ENCODE results near the gene LSAMP.

LSAMP gene

DNA sequence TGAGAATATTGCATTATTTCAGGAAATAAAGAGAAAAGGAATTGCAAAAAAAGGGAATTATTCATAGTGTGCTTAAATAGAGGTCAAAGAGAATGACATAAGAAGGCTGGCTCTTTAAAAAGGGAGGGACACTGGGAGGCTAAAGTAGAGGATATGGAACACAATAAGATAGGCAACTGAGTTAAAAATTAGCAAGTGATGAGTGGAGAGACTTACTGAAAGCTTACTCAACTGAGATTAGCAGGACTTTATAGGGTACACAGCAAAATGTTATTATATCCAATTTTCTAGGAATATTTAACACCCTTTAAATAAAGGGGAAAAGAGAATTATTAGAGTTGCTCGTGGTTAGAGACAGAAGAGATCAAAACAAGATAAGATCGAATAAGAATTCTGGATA is 375.2 kb downstream of the LSAMP start:
- H3K4me1 Mint-ChIP-seq: peaks cover 7% of the 10 kb centered on the region
- TF ChIP-seq, protein P1, sequence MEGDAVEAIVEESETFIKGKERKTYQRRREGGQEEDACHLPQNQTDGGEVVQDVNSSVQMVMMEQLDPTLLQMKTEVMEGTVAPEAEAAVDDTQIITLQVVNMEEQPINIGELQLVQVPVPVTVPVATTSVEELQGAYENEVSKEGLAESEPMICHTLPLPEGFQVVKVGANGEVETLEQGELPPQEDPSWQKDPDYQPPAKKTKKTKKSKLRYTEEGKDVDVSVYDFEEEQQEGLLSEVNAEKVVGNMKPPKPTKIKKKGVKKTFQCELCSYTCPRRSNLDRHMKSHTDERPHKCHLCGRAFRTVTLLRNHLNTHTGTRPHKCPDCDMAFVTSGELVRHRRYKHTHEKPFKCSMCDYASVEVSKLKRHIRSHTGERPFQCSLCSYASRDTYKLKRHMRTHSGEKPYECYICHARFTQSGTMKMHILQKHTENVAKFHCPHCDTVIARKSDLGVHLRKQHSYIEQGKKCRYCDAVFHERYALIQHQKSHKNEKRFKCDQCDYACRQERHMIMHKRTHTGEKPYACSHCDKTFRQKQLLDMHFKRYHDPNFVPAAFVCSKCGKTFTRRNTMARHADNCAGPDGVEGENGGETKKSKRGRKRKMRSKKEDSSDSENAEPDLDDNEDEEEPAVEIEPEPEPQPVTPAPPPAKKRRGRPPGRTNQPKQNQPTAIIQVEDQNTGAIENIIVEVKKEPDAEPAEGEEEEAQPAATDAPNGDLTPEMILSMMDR (IDR thresholded peaks at IDR 0.05): no peak
- no peaks in the 10 kb centered on the region for H3K9me3 Mint-ChIP-seq
- no peaks in the 10 kb centered on the region for H3K27me3 Mint-ChIP-seq (ENCODE audit: low read depth, poor library complexity)
- no peak overlapping the region for H3K27ac Mint-ChIP-seq
- DNase-seq: no peak
- no peaks in the 10 kb centered on the region for H3K36me3 Mint-ChIP-seq (ENCODE audit: low read depth)
- H3K4me3 Mint-ChIP-seq: no peak overlapping the region

- Mint-ChIP-seq H3K27me3 (ENCODE audit: low read depth, poor library complexity) (no peaks in the 10 kb centered on the region), H3K4me3 (no peak overlapping the region), H3K9me3 (no peaks in the 10 kb centered on the region), H3K4me1 (peaks cover 7% of the 10 kb centered on the region), H3K27ac (no peak overlapping the region), H3K36me3 (ENCODE audit: low read depth) (no peaks in the 10 kb centered on the region)
- DNase-seq: no peak
- TF ChIP-seq, protein P1 (IDR thresholded peaks at IDR 0.05): no peak
Observed at GRCh38 chr3:116069024-116069423, 376.3 kb downstream of the LSAMP start.

DNA sequence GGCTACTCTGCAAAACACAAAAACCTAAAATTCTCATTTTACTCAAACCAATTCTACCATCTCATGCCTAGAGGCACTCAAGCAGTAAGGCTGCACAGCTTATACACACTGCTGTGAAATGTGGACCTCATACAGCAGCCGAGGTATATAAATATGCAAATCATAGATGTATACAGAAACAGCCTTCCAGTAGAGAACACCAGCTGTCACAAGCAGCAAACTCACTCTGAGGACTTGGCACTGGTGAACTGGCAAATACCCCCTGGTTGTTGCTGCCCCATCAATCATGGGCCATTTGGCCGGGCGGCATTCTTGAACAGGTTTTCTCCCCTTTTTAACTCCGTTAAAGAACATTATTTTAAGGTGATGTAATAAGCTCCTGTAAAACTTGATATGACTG is 378.0 kb downstream of the LSAMP start:
- Mint-ChIP-seq H3K9me3 (no peaks in the 10 kb centered on the region), H3K36me3 (ENCODE audit: low read depth) (no peaks in the 10 kb centered on the region), H3K4me1 (peaks cover 7% of the 10 kb centered on the region), H3K4me3 (no peak overlapping the region), H3K27me3 (ENCODE audit: low read depth, poor library complexity) (no peaks in the 10 kb centered on the region), H3K27ac (no peak overlapping the region)
- TF ChIP-seq, protein P1 (IDR thresholded peaks at IDR 0.05): no peak
- no peak for DNase-seq

- H3K27ac Mint-ChIP-seq: no peak overlapping the region
- DNase-seq: no peak
- H3K36me3 Mint-ChIP-seq (ENCODE audit: low read depth): no peaks in the 10 kb centered on the region
- no peak overlapping the region for H3K4me3 Mint-ChIP-seq
- no peaks in the 10 kb centered on the region for H3K9me3 Mint-ChIP-seq
- TF ChIP-seq, protein P1 (IDR thresholded peaks at IDR 0.05): no peak
- H3K4me1 Mint-ChIP-seq: peaks cover 7% of the 10 kb centered on the region
- no peaks in the 10 kb centered on the region for H3K27me3 Mint-ChIP-seq (ENCODE audit: low read depth, poor library complexity)
Observed at GRCh38 chr3:116065501-116065900, 379.8 kb downstream of the LSAMP start.

GRCh38 chr3:116064646-116065045 is 380.6 kb downstream of the LSAMP start:
- Mint-ChIP-seq H3K4me1 (peaks cover 13% of the 10 kb centered on the region), H3K9me3 (no peaks in the 10 kb centered on the region), H3K4me3 (no peak overlapping the region), H3K27me3 (ENCODE audit: low read depth, poor library complexity) (peaks cover 1% of the 10 kb centered on the region), H3K36me3 (ENCODE audit: low read depth) (no peaks in the 10 kb centered on the region), H3K27ac (no peak overlapping the region)
- DNase-seq: no peak
- TF ChIP-seq, protein P1 (IDR thresholded peaks at IDR 0.05): no peak

DNA sequence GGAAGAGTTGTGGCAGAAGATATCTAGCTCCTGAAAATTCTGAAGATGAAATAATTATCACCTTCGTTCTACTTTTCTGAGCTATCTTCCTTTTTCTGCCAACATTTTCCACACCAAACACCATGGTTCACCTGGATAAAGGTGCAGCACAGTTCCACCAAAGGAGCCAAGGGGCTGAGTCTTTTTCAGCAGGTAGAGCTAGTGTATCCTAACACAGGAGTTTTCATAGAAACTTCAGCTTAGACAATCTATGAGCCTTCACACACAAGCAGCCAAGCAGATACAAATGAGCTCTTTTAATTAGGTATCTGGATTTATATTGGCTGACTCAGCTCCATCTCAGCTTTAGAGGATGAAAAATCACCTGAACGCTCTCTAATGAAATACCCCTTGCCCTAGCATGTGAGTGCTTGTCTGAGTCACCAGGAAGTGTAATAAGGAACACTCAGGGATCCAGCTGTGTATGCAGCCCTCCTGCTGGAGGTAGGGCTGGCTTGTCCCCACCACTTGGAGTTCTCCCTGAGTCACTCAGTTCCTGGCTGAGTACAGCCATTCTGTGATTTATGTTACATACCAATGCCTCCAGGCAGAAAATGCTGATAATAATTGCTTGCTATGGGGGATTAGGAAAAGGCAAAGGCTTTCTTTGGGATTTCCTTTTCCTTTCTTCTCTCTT is 385.7 kb downstream of the LSAMP start:
- Mint-ChIP-seq H3K27me3 (ENCODE audit: low read depth, poor library complexity) (peaks cover 5% of the 10 kb centered on the region), H3K9me3 (no peaks in the 10 kb centered on the region), H3K4me3 (no peak overlapping the region), H3K27ac (peak overlapping the region; percentile 91), H3K4me1 (peaks cover 19% of the 10 kb centered on the region), H3K36me3 (ENCODE audit: low read depth) (no peaks in the 10 kb centered on the region)
- TF ChIP-seq, protein P1 (IDR thresholded peaks at IDR 0.05): no peak
- DNase-seq: no peak
